ENCODE results near the gene SNRPA. TPM values are rescaled to one million over a fixed set of nuclear protein-coding genes. Genes with fewer than 3 reads are reported as not detected.
"Not testable (repeated sequence)": the region's sequence is repeated elsewhere in the genome, so short reads cannot be mapped to it uniquely, and the experiment has no call there.

The SNRPA gene
- total and polyA plus RNA-seq, 2 of the 13 experiments (the other 11 are each of a cell fraction or from before 2014, with no cell fraction given), result 59.6 to 162 TPM

GRCh38 chr19:40768869-40769268 is 17.9 kb downstream of the SNRPA start:
- H3K9ac ChIP-seq (ENCODE audit: insufficient read depth, low read depth, low read length), result no peak overlapping the region
- WGBS (ENCODE audit: low lambda C conversion rate), result no CpG with 5 or more reads among the region's 5 CpGs
- intact Hi-C loops (cut with micrococcal nuclease; ENCODE audit: unreplicated experiment) (no loop called here), in situ Hi-C loops (cut with HindIII; ENCODE audit: extremely low pct_ligation_motif_present, low pct_unique_long_range_greater_than_20kb) (no loop called here)
- ChIA-PET CTCF (ENCODE audit: low intra/inter-chr PET ratio, low total read pairs) (no interaction called here), POLR2A (interaction anchor here (0.6 to 1.5 kb wide), 3 partner anchors 8 to 26 kb away, joined by 4 to 5 read pairs (median 4); partner anchors contain the start of genes ACTMAP and SNRPA)
- H3K27me3 ChIP-seq (ENCODE audit: control insufficient read depth in 1 of 2, insufficient read depth in 2 of 2, low read length in 2 of 2), result no peaks in the 10 kb centered on the region
- no peak overlapping the region for H3K4me2 ChIP-seq (ENCODE audit: low read depth, low read length)
- peaks cover 13 to 28% of the 10 kb centered on the region in 2 experiments; a peak in 4 of 5 replicates for H3K36me3 ChIP-seq (replicated peaks in 1 of 2; ENCODE audit: control insufficient read depth in 1 of 2, insufficient read depth in 2 of 2, low read length in 2 of 2)
- no peak overlapping the region for H3K27ac ChIP-seq (ENCODE audit: extremely low read length, insufficient read depth, low read length)
- no peak overlapping the region for H3K4me3 ChIP-seq (replicated peaks in 1 of 3; ENCODE audit: insufficient read depth in 1 of 3, low read depth in 2 of 3, low read length in 3 of 3)
- no peaks in the 10 kb centered on the region for H3K79me2 ChIP-seq (ENCODE audit: insufficient read depth, low read length)
- H3K4me1 ChIP-seq (ENCODE audit: insufficient read depth, low read length), result peaks cover 16% of the 10 kb centered on the region
- H3K9me3 ChIP-seq (ENCODE audit: low read length), result no peaks in the 10 kb centered on the region
- H2AFZ ChIP-seq (ENCODE audit: low read length), result no peak overlapping the region
- BruUV-seq (replicated peaks), result no TSS peak
- FAIRE-seq (no peak), DNase-seq (ENCODE audit: low spot score) (no peak), ATAC-seq (peak; percentile 48)
- TF ChIP-seq YEATS4 (CRISPR knock-in tag; IDR thresholded peaks at IDR 0.05; ENCODE audit: borderline replicate concordance) (no peak), ZNF281 (CRISPR knock-in tag; IDR thresholded peaks at IDR 0.05; ENCODE audit: borderline replicate concordance) (peak; percentile 54)
- H4K20me1 ChIP-seq (ENCODE audit: insufficient read depth, low read length), result no peaks in the 10 kb centered on the region; the same call in 1 of the 2 replicates

- H2AFZ ChIP-seq (ENCODE audit: low read length); H3K27me3 ChIP-seq (ENCODE audit: control insufficient read depth in 1 of 2, insufficient read depth in 2 of 2, low read length in 2 of 2); FAIRE-seq; H3K9ac ChIP-seq (ENCODE audit: insufficient read depth, low read depth, low read length); H3K9me3 ChIP-seq (ENCODE audit: low read length); H3K79me2 ChIP-seq (ENCODE audit: insufficient read depth, low read length); intact Hi-C loops (cut with micrococcal nuclease; ENCODE audit: unreplicated experiment); in situ Hi-C loops (cut with HindIII; ENCODE audit: extremely low pct_ligation_motif_present, low pct_unique_long_range_greater_than_20kb); ATAC-seq; H3K27ac ChIP-seq (ENCODE audit: extremely low read length, insufficient read depth, low read length); H3K36me3 ChIP-seq (replicated peaks in 1 of 2; ENCODE audit: control insufficient read depth in 1 of 2, insufficient read depth in 2 of 2, low read length in 2 of 2); H3K4me3 ChIP-seq (replicated peaks in 1 of 3; ENCODE audit: insufficient read depth in 1 of 3, low read depth in 2 of 3, low read length in 3 of 3); H3K4me2 ChIP-seq (ENCODE audit: low read depth, low read length); H4K20me1 ChIP-seq (ENCODE audit: insufficient read depth, low read length); BruUV-seq (replicated peaks); CTCF ChIA-PET (ENCODE audit: low intra/inter-chr PET ratio, low total read pairs): not testable (repeated sequence)
- H3K4me1 ChIP-seq (ENCODE audit: insufficient read depth, low read length), result peaks cover 29% of the 10 kb centered on the region
- peak; percentile 34 for DNase-seq (ENCODE audit: low spot score)
- TF ChIP-seq ZMYM4 (CRISPR knock-in tag; IDR thresholded peaks at IDR 0.05) (0 out of 2 replicates have a peak, but pooled peaks have one; percentile 32), POLR2A (IDR thresholded peaks at IDR 0.05; ENCODE audit: insufficient read depth in 1 of 2, low read depth in 2 of 2, low read length in 2 of 2) (peak in 1 of 2 experiments; percentile 55; a peak in 1 of 4 replicates), RFX5 (IDR thresholded peaks at IDR 0.05; ENCODE audit: low read depth, low read length) (peak; percentile 14; the same call in 1 of the 2 replicates), NFYB (CRISPR knock-in tag; IDR thresholded peaks at IDR 0.05) (peak; percentile 69), NFYC (CRISPR knock-in tag; IDR thresholded peaks at IDR 0.05) (peak; percentile 59)
- WGBS (ENCODE audit: low lambda C conversion rate), result 83% methylated on average over 10 of the region's 10 CpGs
- POLR2A ChIA-PET, result interaction anchor here (1.1 to 3.5 kb wide), 7 partner anchors 7 to 54 kb away, joined by 3 to 12 read pairs (median 6); partner anchors contain the start of genes ACTMAP, EGLN2 and RAB4B
Measured at GRCh38 chr19:40771101-40771862, 20.3 kb downstream of the SNRPA start.

Data from HepG2 (cell line).